Stimulated activated CD4-positive, alpha-beta T cell treated with anti-CD3 and anti-CD28 coated beads, Interleukin-2, amount 100 ng/mL, for 24 hours (primary cell): ENCODE measurements around the gene IL17RA.

Source experiments
- DNase-seq, 2 donors: peaks; one replicate each; pipeline ENCODE4 v3.0.0-alpha.2; 2020

IL17RA gene

GRCh38 chr22:17158568-17159503, 74.0 kb downstream of the IL17RA start, which contains the start of gene HDHD5:
HDHD5 (minus strand) TSS chr22:17159277; CDS start chr22:17159251, 26 bp downstream.
- DNase-seq: peak; percentile 91 to 92

DNA sequence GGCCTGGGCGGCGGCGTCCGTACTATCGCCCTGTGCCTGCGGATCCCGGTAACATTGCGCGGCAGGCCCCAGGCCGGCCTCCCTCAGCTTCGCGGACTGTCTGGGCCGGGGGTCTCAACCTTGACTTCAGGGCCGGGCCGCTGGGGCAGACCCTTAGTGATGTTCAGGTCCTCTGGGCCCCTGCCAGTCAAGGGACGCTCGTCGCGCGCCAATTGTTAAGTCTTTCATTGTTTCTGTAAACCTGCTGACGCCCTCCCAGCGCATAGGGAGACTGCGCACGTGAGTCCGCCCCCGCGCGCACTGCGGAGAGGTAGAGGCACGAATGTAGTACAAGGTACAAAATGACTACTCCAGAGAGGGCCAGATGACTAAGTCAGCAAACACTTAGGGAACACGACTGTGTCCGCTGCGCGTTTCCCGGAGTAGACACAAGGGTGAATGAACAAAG, 74.7 kb downstream of the IL17RA start:
- peak; percentile 77 to 79 for DNase-seq

DNA sequence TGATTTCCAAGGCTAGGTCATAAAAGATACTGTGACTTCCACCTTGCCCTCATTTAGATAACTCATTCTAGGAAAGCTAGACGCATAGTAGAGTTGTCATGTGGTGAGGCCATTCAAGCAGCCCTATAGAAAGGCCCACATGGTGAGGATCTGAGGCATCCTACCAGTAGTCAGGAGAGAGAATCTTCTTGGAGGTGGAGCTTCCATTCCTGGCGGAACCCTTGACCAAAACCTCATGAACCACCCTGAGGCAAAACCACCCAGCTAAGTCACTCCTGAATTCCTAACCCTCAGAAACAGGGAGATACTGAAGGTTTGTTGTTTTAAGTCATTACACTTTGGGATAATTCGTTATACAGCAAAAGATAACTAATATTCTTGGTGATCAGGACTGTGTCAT, 77.2 kb downstream of the IL17RA start:
- DNase-seq: no peak

DNA sequence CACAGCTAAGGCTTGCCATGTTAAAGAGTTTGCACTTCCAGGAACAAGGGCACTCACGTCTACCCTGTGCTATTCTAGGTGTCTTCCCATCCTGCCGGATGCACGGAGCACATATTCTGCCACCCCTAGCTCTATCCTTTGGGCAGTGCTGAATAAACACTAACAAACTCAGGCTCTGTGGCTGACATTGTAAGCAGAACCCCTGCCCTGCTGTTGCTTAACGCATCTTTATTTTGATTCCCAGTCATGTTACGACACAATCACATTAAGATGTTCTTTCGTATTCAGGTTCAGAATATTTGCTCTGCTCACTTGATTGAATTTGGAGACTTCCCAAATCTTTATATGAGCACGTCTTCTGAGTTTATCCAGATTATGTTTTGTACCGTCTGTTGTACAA, 77.9 kb downstream of the IL17RA start:
- DNase-seq: no peak

- DNase-seq: no peak
Observed at GRCh38 chr22:17164392-17165024, 79.7 kb downstream of the IL17RA start.
